C4-2B (cell line): ENCODE measurements around the gene SLC8A1.

ENCODE experiments used
- ZFX ChIP-seq: fragments of 450-650 bp; IDR thresholded peaks from 2 replicates; pipeline ENCODE4 v1.6.1; 2017
- TF ChIP-seq, protein P1 (sequence below): fragments of 450-650 bp; conservative IDR thresholded peaks from 2 replicates; pipeline ENCODE4 v1.5.1; 2017; ENCODE audit warnings: mild to moderate bottlenecking

DNA sequence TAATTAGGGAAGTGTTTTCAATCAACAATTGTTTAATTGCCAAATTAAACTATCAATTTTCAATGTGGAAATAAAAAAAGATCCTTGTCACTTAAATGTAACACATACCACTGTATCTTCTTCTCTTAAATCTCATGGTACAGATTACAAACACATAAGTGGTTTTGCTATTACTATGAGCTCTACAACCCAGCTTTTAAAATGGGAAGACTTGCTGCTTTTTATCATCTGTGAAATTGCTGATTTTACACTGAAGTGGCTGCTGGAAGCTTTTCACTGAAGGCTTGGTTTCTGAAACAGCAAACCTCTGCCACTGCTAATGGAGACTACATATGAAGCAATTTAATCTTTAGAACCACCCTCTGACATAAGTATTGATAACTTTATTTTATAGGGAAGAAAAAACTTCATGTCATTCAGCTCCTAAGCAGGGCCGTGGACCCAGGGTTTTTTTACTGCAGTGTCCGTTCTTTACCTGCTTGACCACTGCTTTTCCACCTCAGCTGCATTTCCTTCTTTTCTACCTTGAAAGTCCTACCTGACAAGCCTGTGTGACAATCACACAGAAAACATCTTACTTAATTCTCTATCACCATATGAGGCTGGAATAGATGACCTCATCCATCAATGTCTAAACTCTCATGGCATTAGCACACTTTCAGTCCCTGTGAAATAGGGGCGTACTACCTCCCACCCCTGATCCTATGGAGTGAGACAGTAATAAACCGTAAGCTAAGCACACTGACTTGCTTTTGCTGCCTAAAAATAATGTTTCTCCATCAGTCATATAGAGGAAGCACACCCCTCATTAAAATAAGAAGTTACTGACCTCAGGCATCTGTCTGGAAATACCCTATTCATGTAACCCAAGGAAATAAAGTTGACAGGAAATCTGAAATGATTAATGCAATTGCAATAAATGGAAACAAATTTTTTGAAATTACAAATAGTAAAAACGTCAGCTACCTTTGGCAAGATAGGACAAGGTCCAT is 19.2 kb upstream of the SLC8A1 start:
- TF ChIP-seq, protein P1, sequence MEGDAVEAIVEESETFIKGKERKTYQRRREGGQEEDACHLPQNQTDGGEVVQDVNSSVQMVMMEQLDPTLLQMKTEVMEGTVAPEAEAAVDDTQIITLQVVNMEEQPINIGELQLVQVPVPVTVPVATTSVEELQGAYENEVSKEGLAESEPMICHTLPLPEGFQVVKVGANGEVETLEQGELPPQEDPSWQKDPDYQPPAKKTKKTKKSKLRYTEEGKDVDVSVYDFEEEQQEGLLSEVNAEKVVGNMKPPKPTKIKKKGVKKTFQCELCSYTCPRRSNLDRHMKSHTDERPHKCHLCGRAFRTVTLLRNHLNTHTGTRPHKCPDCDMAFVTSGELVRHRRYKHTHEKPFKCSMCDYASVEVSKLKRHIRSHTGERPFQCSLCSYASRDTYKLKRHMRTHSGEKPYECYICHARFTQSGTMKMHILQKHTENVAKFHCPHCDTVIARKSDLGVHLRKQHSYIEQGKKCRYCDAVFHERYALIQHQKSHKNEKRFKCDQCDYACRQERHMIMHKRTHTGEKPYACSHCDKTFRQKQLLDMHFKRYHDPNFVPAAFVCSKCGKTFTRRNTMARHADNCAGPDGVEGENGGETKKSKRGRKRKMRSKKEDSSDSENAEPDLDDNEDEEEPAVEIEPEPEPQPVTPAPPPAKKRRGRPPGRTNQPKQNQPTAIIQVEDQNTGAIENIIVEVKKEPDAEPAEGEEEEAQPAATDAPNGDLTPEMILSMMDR: no peak
- TF ChIP-seq ZFX: no peak
